ENCODE data around the gene TCF7L1.

TCF7L1 gene

GRCh38 chr2:85167479-85167878, 34.3 kb downstream of the TCF7L1 start:
- DNase-seq (ENCODE audit: low read depth) = no peak

GRCh38 chr2:85168942-85169341, 35.8 kb downstream of the TCF7L1 start:
- no peak overlapping the region for H3K4me3 ChIP-seq (ENCODE audit: low read depth, low read length)
- no peak for DNase-seq (ENCODE audit: low read depth)
- TF ChIP-seq POLR2A (IDR thresholded peaks at IDR 0.05; ENCODE audit: extremely low read depth, insufficient read length) (no peak), MYC (IDR thresholded peaks at IDR 0.05; ENCODE audit: low read depth, low read length) (no peak), CTCF (IDR thresholded peaks at IDR 0.05; ENCODE audit: low read depth, low read length) (no peak), MAX (IDR thresholded peaks at IDR 0.05; ENCODE audit: low read depth, low read length) (no peak)

More at GRCh38 chr2:85167479-85167878, 34.3 kb downstream of the TCF7L1 start:
- H3K4me3 ChIP-seq (ENCODE audit: low read depth, low read length) = no peak overlapping the region
- TF ChIP-seq MYC (IDR thresholded peaks at IDR 0.05; ENCODE audit: low read depth, low read length) (no peak), CTCF (IDR thresholded peaks at IDR 0.05; ENCODE audit: low read depth, low read length) (no peak), MAX (IDR thresholded peaks at IDR 0.05; ENCODE audit: low read depth, low read length) (no peak), POLR2A (IDR thresholded peaks at IDR 0.05; ENCODE audit: extremely low read depth, insufficient read length) (no peak)

- TF ChIP-seq POLR2A (IDR thresholded peaks at IDR 0.05; ENCODE audit: extremely low read depth, insufficient read length) (no peak), MYC (IDR thresholded peaks at IDR 0.05; ENCODE audit: low read depth, low read length) (no peak), CTCF (IDR thresholded peaks at IDR 0.05; ENCODE audit: low read depth, low read length) (no peak), MAX (IDR thresholded peaks at IDR 0.05; ENCODE audit: low read depth, low read length) (no peak)
- DNase-seq (ENCODE audit: low read depth) = no peak
- no peak overlapping the region for H3K4me3 ChIP-seq (ENCODE audit: low read depth, low read length)
Observed at GRCh38 chr2:85169581-85169980, 36.4 kb downstream of the TCF7L1 start.

GRCh38 chr2:85170938-85171475, 37.8 kb downstream of the TCF7L1 start:
- no peak overlapping the region for H3K4me3 ChIP-seq (ENCODE audit: low read depth, low read length)
- no peak for DNase-seq (ENCODE audit: low read depth)
- TF ChIP-seq MAX (IDR thresholded peaks at IDR 0.05; ENCODE audit: low read depth, low read length) (no peak), CTCF (IDR thresholded peaks at IDR 0.05; ENCODE audit: low read depth, low read length) (no peak)

- no peak for TF ChIP-seq CTCF (IDR thresholded peaks at IDR 0.05; ENCODE audit: low read depth, low read length)
- TF ChIP-seq MAX (IDR thresholded peaks at IDR 0.05; ENCODE audit: low read depth, low read length) = no peak
- TF ChIP-seq MYC (IDR thresholded peaks at IDR 0.05; ENCODE audit: low read depth, low read length) = no peak
- TF ChIP-seq POLR2A (IDR thresholded peaks at IDR 0.05; ENCODE audit: extremely low read depth, insufficient read length) = no peak
- H3K4me3 ChIP-seq (ENCODE audit: low read depth, low read length) = no peak overlapping the region
- no peak for DNase-seq (ENCODE audit: low read depth)
Observed at GRCh38 chr2:85171916-85172315, 38.7 kb downstream of the TCF7L1 start.

GRCh38 chr2:85173909-85174308, 40.7 kb downstream of the TCF7L1 start:
- TF ChIP-seq POLR2A (IDR thresholded peaks at IDR 0.05; ENCODE audit: extremely low read depth, insufficient read length) (no peak), MYC (IDR thresholded peaks at IDR 0.05; ENCODE audit: low read depth, low read length) (no peak), MAX (IDR thresholded peaks at IDR 0.05; ENCODE audit: low read depth, low read length) (no peak)
- no peak overlapping the region for H3K4me3 ChIP-seq (ENCODE audit: low read depth, low read length)
- no peak for DNase-seq (ENCODE audit: low read depth)

Data from NB4 (cell line).